Activated T-cell treated with anti-CD3 and anti-CD28 coated beads for 48 hours (primary cell): ENCODE data around the gene STARD9.
"Not testable (repeated sequence)": the region's sequence is repeated elsewhere in the genome, so short reads cannot be mapped to it uniquely, and the experiment has no call there.

ENCODE experiments used
- DNase-seq: peaks from one replicate; pipeline ENCODE4 v3.0.0-alpha.2; 2020; ENCODE audit warnings: low read depth

STARD9 gene

GRCh38 chr15:42575188-42576039 is at the start of gene STARD9:
TSS of gene STARD9 (plus strand) at chr15:42575606. CDS start at chr15:42575716, 110 bp downstream.
- DNase-seq, result peak; percentile 96

- no peak for DNase-seq
These were observed 46.4 kb upstream of the STARD9 start for GRCh38 chr15:42528970-42529369.

GRCh38 chr15:42533246-42533645 is 42.2 kb upstream of the STARD9 start:
- DNase-seq, result no peak

- no peak for DNase-seq
These were observed 30.4 kb upstream of the STARD9 start for GRCh38 chr15:42544853-42545629.

GRCh38 chr15:42547918-42548248 is 27.5 kb upstream of the STARD9 start:
- no peak for DNase-seq

- peak; percentile 87 for DNase-seq
These were observed 27.0 kb upstream of the STARD9 start, which contains the start of the genes HAUS2 and LRRC57 for GRCh38 chr15:42548249-42549031. TSS of gene HAUS2 (plus strand) at chr15:42548838. CDS start at chr15:42548873, 35 bp downstream. TSS of gene LRRC57 (minus strand) at chr15:42548793. CDS start at chr15:42548434, 359 bp downstream.

- no peak for DNase-seq
These were observed 26.3 kb upstream of the STARD9 start for GRCh38 chr15:42549032-42549491.

GRCh38 chr15:42549741-42550392 is 25.5 kb upstream of the STARD9 start:
- no peak for DNase-seq

GRCh38 chr15:42553554-42553953 is 21.9 kb upstream of the STARD9 start:
- no peak for DNase-seq

GRCh38 chr15:42556550-42557207 is 18.7 kb upstream of the STARD9 start:
- DNase-seq, result not testable (repeated sequence)

GRCh38 chr15:42558739-42559138 is 16.7 kb upstream of the STARD9 start:
- DNase-seq, result no peak

GRCh38 chr15:42576040-42576594 is 711 bp downstream of the STARD9 start:
- DNase-seq, result no peak

- no peak for DNase-seq
These were observed 1.4 kb downstream of the STARD9 start for GRCh38 chr15:42576776-42577175.

- DNase-seq, result no peak
These were observed 2.2 kb downstream of the STARD9 start for GRCh38 chr15:42577514-42578031.

- no peak for DNase-seq
These were observed 3.7 kb downstream of the STARD9 start for GRCh38 chr15:42578984-42579537.

GRCh38 chr15:42581272-42581730 is 5.9 kb downstream of the STARD9 start:
- DNase-seq, result peak; percentile 74

GRCh38 chr15:42582569-42583375 is 7.4 kb downstream of the STARD9 start:
- DNase-seq, result no peak

GRCh38 chr15:42584031-42584765 is 8.8 kb downstream of the STARD9 start:
- DNase-seq, result no peak
